ENCODE measurements around the gene ANKRD9.

The ANKRD9 gene

DNA sequence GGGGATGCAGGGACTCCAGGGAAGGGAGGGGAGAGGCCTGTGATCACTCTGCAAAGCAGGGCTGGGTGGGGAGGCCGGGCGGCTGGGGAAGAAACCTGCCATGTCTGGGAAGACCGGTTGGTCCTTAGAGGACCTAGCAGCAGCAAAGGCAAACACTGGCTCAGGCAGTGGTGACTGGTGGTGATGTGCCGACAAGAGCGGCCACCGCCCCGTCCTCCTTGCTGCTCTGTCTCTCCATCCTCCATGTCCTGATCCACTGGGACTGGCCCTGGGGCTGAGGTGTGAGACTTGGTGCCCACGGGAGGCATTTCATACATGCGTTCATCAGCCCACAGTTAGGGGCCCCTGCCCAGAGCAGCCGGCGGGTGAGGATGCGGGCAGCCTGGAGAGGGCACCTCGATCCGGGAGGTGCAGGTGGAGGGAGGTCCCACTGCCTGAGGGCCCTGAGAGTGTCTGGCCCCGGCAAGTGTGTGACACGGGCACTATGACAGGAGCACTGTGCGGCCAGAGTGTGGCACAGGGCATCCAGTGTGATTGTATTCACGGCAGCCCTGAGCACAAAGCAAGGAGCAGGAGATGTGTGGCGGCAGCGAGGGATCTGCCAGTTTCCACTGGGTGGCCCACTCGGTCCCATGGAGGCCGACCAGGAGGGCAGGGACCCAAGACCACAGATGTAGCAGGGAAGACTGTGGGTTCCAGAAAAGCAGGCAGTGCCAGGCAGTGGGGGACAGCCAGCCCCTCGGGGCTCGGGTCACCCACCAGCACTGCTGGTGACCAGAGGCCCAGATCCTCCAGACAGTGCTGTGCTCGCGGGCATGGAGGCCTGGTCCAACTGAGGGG, 13.9 kb downstream of the ANKRD9 start:
- ATAC-seq = no peak
- TF ChIP-seq, protein P1, sequence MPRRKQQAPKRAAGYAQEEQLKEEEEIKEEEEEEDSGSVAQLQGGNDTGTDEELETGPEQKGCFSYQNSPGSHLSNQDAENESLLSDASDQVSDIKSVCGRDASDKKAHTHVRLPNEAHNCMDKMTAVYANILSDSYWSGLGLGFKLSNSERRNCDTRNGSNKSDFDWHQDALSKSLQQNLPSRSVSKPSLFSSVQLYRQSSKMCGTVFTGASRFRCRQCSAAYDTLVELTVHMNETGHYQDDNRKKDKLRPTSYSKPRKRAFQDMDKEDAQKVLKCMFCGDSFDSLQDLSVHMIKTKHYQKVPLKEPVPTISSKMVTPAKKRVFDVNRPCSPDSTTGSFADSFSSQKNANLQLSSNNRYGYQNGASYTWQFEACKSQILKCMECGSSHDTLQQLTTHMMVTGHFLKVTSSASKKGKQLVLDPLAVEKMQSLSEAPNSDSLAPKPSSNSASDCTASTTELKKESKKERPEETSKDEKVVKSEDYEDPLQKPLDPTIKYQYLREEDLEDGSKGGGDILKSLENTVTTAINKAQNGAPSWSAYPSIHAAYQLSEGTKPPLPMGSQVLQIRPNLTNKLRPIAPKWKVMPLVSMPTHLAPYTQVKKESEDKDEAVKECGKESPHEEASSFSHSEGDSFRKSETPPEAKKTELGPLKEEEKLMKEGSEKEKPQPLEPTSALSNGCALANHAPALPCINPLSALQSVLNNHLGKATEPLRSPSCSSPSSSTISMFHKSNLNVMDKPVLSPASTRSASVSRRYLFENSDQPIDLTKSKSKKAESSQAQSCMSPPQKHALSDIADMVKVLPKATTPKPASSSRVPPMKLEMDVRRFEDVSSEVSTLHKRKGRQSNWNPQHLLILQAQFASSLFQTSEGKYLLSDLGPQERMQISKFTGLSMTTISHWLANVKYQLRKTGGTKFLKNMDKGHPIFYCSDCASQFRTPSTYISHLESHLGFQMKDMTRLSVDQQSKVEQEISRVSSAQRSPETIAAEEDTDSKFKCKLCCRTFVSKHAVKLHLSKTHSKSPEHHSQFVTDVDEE (CRISPR knock-in tag; IDR thresholded peaks at IDR 0.05) = no peak

GRCh38 chr14:102493585-102493984, 16.0 kb downstream of the ANKRD9 start:
- ATAC-seq = no peak
- TF ChIP-seq ZC3H10 (CRISPR knock-in tag; IDR thresholded peaks at IDR 0.05) = no peak

- ATAC-seq = no peak
- no peak for TF ChIP-seq TCF4 (CRISPR knock-in tag; IDR thresholded peaks at IDR 0.05; ENCODE audit: borderline replicate concordance)
- TF ChIP-seq RARB (CRISPR knock-in tag; IDR thresholded peaks at IDR 0.05) = no peak
- TF ChIP-seq GLIS3 (CRISPR knock-in tag; IDR thresholded peaks at IDR 0.05) = no peak
- TF ChIP-seq, protein P2, sequence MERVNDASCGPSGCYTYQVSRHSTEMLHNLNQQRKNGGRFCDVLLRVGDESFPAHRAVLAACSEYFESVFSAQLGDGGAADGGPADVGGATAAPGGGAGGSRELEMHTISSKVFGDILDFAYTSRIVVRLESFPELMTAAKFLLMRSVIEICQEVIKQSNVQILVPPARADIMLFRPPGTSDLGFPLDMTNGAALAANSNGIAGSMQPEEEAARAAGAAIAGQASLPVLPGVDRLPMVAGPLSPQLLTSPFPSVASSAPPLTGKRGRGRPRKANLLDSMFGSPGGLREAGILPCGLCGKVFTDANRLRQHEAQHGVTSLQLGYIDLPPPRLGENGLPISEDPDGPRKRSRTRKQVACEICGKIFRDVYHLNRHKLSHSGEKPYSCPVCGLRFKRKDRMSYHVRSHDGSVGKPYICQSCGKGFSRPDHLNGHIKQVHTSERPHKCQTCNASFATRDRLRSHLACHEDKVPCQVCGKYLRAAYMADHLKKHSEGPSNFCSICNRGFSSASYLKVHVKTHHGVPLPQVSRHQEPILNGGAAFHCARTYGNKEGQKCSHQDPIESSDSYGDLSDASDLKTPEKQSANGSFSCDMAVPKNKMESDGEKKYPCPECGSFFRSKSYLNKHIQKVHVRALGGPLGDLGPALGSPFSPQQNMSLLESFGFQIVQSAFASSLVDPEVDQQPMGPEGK (CRISPR knock-in tag; IDR thresholded peaks at IDR 0.05; ENCODE audit: borderline replicate concordance) = no peak
- TF ChIP-seq ZNF8 (CRISPR knock-in tag; IDR thresholded peaks at IDR 0.05) = no peak
- TF ChIP-seq, protein P3, sequence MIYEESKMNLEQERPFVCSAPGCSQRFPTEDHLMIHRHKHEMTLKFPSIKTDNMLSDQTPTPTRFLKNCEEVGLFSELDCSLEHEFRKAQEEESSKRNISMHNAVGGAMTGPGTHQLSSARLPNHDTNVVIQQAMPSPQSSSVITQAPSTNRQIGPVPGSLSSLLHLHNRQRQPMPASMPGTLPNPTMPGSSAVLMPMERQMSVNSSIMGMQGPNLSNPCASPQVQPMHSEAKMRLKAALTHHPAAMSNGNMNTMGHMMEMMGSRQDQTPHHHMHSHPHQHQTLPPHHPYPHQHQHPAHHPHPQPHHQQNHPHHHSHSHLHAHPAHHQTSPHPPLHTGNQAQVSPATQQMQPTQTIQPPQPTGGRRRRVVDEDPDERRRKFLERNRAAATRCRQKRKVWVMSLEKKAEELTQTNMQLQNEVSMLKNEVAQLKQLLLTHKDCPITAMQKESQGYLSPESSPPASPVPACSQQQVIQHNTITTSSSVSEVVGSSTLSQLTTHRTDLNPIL (CRISPR knock-in tag; IDR thresholded peaks at IDR 0.05; ENCODE audit: low read depth) = no peak
- TF ChIP-seq OSR1 (CRISPR knock-in tag; IDR thresholded peaks at IDR 0.05) = no peak
- TF ChIP-seq TOX (CRISPR knock-in tag; IDR thresholded peaks at IDR 0.05; ENCODE audit: borderline replicate concordance) = no peak
- no peak for TF ChIP-seq ZNF565 (CRISPR knock-in tag; conservative IDR thresholded peaks at IDR 0.05; ENCODE audit: low read depth)
- no peak for TF ChIP-seq PPARA (CRISPR knock-in tag; IDR thresholded peaks at IDR 0.05; ENCODE audit: borderline replicate concordance)
- TF ChIP-seq ZNF70 (CRISPR knock-in tag; IDR thresholded peaks at IDR 0.05) = no peak
- no peak for TF ChIP-seq SNAI2 (CRISPR knock-in tag; IDR thresholded peaks at IDR 0.05)
- no peak for TF ChIP-seq ZC3H10 (CRISPR knock-in tag; IDR thresholded peaks at IDR 0.05)
- TF ChIP-seq BACH2 (CRISPR knock-in tag; IDR thresholded peaks at IDR 0.05; ENCODE audit: borderline replicate concordance) = no peak
- TF ChIP-seq ISL1 (CRISPR knock-in tag; IDR thresholded peaks at IDR 0.05) = no peak
- TF ChIP-seq CSDC2 (CRISPR knock-in tag; IDR thresholded peaks at IDR 0.05) = no peak
- TF ChIP-seq ARNTL (CRISPR knock-in tag; IDR thresholded peaks at IDR 0.05; ENCODE audit: borderline replicate concordance, low read depth) = no peak
Observed at GRCh38 chr14:102493096-102493495, 16.5 kb downstream of the ANKRD9 start.

DNA sequence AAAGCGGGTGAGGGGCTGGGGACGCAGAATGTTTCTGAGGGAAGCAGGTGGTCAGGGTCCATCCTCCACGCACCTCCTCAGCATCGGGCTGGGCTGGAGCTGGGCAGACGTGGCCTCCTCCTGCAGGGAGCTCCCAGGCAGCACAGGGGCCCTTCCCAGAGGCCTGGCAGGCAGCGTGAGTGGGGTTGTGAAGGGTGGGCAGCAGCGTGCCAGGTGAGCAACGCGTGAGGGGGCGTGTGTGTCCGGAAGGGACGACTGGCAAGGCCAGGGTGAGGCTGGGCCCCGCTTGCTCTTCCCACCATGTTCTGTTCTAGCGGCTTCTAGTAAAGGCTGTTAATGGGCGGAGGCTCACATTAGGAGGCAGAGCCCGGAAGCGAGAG, 17.1 kb downstream of the ANKRD9 start:
- no peak for TF ChIP-seq SNAI2 (CRISPR knock-in tag; IDR thresholded peaks at IDR 0.05)
- TF ChIP-seq ESRRG (CRISPR knock-in tag; IDR thresholded peaks at IDR 0.05) = no peak
- TF ChIP-seq ARNTL (CRISPR knock-in tag; IDR thresholded peaks at IDR 0.05; ENCODE audit: borderline replicate concordance, low read depth) = no peak
- TF ChIP-seq ZNF565 (CRISPR knock-in tag; conservative IDR thresholded peaks at IDR 0.05; ENCODE audit: low read depth) = no peak
- TF ChIP-seq RARB (CRISPR knock-in tag; IDR thresholded peaks at IDR 0.05) = no peak
- TF ChIP-seq ZNF70 (CRISPR knock-in tag; IDR thresholded peaks at IDR 0.05) = no peak
- TF ChIP-seq ZFP3 (CRISPR knock-in tag; IDR thresholded peaks at IDR 0.05) = no peak
- TF ChIP-seq, protein P3 (CRISPR knock-in tag; IDR thresholded peaks at IDR 0.05; ENCODE audit: low read depth) = no peak
- no peak for TF ChIP-seq ISL1 (CRISPR knock-in tag; IDR thresholded peaks at IDR 0.05)
- no peak for TF ChIP-seq ZNF8 (CRISPR knock-in tag; IDR thresholded peaks at IDR 0.05)
- TF ChIP-seq TCF4 (CRISPR knock-in tag; IDR thresholded peaks at IDR 0.05; ENCODE audit: borderline replicate concordance) = no peak
- TF ChIP-seq TOX (CRISPR knock-in tag; IDR thresholded peaks at IDR 0.05; ENCODE audit: borderline replicate concordance) = no peak
- TF ChIP-seq BACH2 (CRISPR knock-in tag; IDR thresholded peaks at IDR 0.05; ENCODE audit: borderline replicate concordance) = no peak
- ATAC-seq = no peak
